Muscle layer of duodenum (tissue), 2 donors: ENCODE data around the gene DCP1A.
A peak's percentile ranks its signal among the peaks of the same experiment; 100 is the strongest.
"Not testable (repeated sequence)": the region's sequence is repeated elsewhere in the genome, so short reads cannot be mapped to it uniquely, and the experiment has no call there.

Experiments used
- H3K27ac ChIP-seq: one replicate; pipeline ENCODE4 v1.7.0; 2013; ENCODE audit warnings: mild to moderate bottlenecking, low read length
- H3K27me3 ChIP-seq: one replicate; pipeline ENCODE4 v1.7.0; 2013; ENCODE audit warnings: low read depth, mild to moderate bottlenecking, control low read depth, low read length
- H3K36me3 ChIP-seq, 2 donors: one replicate each; pipeline ENCODE4 v1.7.0; 2013; ENCODE audit warnings: low read length in 2 of 2, control low read depth in 1 of 2, mild to moderate bottlenecking in 1 of 2; ENCODE audit not compliant: insufficient read depth in 2 of 2, control insufficient read depth in 1 of 2
- H3K4me1 ChIP-seq, 2 donors: one replicate each; pipeline ENCODE4 v1.7.0; 2013; ENCODE audit warnings: low read length in 2 of 2, mild to moderate bottlenecking in 2 of 2, control low read depth in 1 of 2, moderate library complexity in 1 of 2; ENCODE audit not compliant: insufficient read depth in 2 of 2, control insufficient read depth in 1 of 2
- H3K4me3 ChIP-seq, 2 donors: one replicate each; pipeline ENCODE4 v1.7.0; 2013; ENCODE audit warnings: low read length in 2 of 2, low read depth in 1 of 2, mild to moderate bottlenecking in 1 of 2
- H3K9me3 ChIP-seq, 2 donors: one replicate each; pipeline ENCODE4 v1.7.0; 2013; ENCODE audit warnings: low read length in 2 of 2, control low read depth in 1 of 2, mild to moderate bottlenecking in 1 of 2; ENCODE audit not compliant: control insufficient read depth in 1 of 2
- donor health status: healthy.

Gene DCP1A

DNA sequence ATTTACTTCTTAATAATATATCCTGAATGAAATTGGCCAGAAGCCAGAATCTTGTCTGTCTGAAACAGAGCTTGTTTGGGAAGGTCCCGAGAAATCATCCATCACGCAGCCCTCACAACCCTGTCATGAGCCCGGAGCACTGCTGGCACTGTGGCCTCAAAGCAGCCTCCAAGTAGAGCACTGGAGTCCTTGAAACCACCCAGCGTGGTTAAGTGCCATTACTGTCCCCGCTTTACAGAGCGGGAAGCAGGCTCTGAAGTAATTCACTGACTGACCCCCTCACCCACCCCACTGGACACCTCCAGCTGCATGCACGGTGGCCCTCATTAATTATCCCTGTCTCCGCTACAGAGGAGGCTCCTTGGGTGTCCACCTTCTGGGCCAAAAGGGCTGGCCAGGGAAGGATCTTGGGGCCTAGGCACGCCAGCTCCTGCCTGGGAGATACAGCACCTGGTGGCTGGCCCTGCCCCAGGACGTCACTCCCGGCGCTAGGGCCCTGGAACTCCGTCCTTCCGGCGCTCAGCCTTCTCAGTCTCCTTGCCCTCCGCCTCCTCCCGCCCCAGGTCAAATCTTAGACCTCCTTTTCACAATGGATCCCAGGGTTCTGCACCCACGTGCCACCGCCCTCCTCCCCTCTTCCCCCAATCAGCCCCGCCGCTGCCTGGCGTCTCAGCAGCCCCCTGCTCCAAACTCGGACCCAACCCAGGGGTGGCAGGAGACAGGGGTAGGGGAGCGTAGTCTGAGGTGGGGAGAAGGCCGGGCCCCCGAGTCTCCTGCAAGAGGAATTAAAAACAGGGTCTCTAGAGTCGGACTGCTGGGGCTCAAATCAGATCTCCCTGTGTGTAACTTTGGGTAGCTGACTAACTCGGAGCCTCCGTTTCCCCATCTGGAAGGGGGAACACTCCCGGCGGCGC, 92.6 kb downstream of the DCP1A start:
- Histone ChIP-seq H3K4me1 (peaks cover 9 to 58% of the 10 kb centered on the region in 2 donors), H3K9me3 (no peaks in the 10 kb centered on the region), H3K4me3 (peak overlapping the region; percentile 91 to 98), H3K27me3 (no peaks in the 10 kb centered on the region), H3K27ac (peak overlapping the region; percentile 73), H3K36me3 (no peaks in the 10 kb centered on the region)

DNA sequence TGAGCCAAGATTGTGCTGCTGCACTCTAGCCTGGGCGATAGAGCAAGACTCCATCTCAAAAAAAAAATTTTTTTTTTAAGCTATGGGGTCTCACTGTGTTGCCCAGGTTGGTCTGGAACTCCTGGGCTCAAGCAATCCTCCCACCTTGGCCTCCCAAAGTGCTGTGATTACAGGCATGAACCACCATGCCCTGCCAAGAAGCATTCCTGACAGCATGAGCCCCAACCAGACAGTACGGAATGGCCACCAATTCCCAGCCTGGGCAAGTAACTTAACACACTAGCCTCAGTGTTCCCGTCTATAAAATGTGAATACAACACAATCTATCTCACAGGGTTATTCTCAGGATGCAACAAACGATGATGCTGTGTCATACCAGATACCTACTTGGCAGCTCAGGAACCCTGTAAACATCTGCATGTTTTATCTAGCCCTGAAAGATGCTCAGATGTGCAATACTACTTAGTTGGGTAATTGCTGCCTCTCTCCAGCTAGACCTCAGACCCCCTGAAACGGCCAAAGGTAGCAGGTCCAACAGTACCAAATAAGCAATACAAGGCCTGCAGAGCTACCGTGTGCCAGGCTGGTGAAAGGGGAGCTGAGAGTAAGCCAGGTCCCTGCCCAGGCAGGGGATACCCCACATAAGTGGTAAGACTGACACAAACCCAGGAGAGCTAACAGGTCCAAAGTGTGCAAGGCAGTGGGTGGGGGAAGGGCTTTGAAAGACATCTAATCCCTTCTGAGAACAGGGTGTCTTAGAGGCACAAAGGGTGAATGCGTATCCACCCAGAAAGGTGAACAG, 93.4 kb downstream of the DCP1A start:
- peak overlapping the region; percentile 91 to 98 for H3K4me3 ChIP-seq
- peak overlapping the region; percentile 73 for H3K27ac ChIP-seq
- no peaks in the 10 kb centered on the region for H3K27me3 ChIP-seq
- peaks cover 9 to 52% of the 10 kb centered on the region in 2 donors for H3K4me1 ChIP-seq
- no peaks in the 10 kb centered on the region for H3K36me3 ChIP-seq
- H3K9me3 ChIP-seq, result no peaks in the 10 kb centered on the region

GRCh38 chr3:53252947-53253322, 94.4 kb downstream of the DCP1A start:
- H3K27me3 ChIP-seq, H3K9me3 ChIP-seq, H3K27ac ChIP-seq, H3K36me3 ChIP-seq: not testable (repeated sequence)
- peaks cover 9 to 58% of the 10 kb centered on the region in 2 donors for H3K4me1 ChIP-seq
- H3K4me3 ChIP-seq, result peak overlapping the region in 1 of 2 donors; percentile 98

DNA sequence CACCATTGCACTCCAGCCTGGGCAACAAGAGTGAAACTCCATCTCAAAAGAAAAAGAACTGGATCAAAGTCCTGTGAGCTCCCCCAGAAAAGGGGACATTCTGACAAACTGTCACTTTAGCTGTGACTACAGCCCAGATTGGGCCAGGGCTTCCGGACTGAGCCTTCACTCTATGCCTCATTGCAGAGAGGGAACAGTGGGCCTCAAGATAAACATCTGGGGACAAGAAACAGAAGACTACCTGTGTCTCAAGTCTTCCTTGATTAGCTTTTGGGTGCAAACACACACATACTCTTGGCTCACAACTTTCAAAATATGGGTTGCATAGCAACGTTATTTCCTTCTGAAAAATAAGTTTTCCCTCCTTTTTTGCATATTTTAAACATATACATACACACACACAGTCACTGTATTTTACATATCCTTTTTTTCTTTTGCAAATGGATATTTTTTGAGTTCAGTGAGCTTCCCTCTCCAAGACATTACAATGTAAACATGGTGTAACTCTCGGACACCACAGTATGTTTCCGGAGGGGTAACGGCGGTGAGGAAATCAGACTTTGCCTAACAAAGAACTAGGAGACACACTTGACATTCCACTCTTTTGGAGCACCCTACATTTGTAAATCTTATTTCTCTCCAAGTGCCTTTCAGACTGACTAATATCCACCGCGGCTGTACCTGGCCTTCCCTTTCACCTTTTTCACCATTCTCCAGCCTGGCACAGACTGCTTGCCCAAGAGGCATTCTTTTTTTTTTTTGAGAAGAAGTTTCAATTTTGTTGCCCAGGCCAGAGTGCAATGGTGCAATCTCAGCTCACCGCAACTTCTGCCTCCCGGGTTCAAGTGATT, 95.0 kb downstream of the DCP1A start:
- no peaks in the 10 kb centered on the region for H3K27me3 ChIP-seq
- no peak overlapping the region for H3K27ac ChIP-seq
- peaks cover 9 to 58% of the 10 kb centered on the region in 2 donors for H3K4me1 ChIP-seq
- H3K4me3 ChIP-seq, result peak overlapping the region; percentile 37 to 98
- no peaks in the 10 kb centered on the region for H3K36me3 ChIP-seq
- H3K9me3 ChIP-seq, result no peaks in the 10 kb centered on the region

DNA sequence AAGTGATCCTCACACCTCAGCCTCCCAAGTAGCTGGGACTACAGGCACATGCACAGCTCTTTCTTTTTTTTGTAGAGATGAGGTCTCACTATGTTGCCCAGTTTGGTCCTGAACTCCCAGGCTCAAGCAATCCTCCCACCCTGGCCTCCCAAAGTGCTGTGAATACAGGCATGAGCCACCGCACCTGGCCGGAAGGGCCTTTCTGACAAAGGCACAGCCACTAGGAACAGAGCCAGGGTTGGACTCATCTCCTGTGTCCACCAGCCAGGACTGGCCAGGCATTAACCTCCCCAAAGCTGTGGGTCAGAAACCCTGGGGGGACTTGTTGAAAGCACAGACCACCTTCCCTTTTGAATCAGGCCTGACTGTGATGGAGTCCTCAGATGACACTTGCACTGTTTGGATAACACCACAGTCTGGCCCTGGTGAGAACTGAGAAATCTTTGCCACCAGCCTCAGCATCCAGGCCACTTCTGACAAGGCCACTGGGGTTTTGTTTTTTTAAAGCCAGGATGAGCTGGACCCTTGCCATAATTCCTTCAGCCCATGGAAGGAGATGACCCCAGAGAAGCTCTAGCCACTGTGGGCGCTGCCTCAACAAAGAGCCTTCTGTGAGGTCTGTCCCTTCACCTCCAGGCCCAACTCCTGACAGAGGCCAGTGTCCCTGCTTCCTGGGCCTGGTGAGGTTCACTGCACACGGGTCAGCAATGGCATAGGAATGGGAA, 96.3 kb downstream of the DCP1A start:
- Histone ChIP-seq H3K4me3 (peak overlapping the region in 1 of 2 donors; percentile 98), H3K27me3 (no peaks in the 10 kb centered on the region), H3K36me3 (no peaks in the 10 kb centered on the region), H3K9me3 (no peaks in the 10 kb centered on the region), H3K27ac (peak overlapping the region; percentile 16), H3K4me1 (peaks cover 9 to 54% of the 10 kb centered on the region in 2 donors)

DNA sequence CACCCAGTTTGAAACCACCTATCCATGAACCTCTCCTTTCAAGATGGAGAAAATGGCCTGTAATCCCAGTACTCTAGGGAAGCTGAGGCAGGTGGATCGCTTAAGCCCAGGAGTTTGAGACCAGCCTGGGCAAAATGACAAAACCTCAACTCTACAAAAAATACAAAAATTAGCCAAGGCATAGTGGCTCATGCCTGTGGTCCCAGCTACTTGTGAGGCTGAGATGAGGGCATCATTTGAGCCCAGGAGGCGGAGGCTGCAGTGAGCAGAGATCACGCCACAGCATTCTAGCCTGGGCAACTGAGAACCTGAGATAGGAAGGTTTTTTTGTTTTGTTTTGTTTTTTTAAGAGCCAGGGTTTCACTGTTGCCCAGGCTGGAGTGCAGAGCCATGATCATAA, 96.9 kb downstream of the DCP1A start:
- no peaks in the 10 kb centered on the region for H3K9me3 ChIP-seq
- no peaks in the 10 kb centered on the region for H3K27me3 ChIP-seq
- H3K27ac ChIP-seq, result peak overlapping the region; percentile 31
- peaks cover 9 to 53% of the 10 kb centered on the region in 2 donors for H3K4me1 ChIP-seq
- H3K36me3 ChIP-seq, result peaks cover 0 to 4% of the 10 kb centered on the region in 2 donors
- H3K4me3 ChIP-seq, result no peak overlapping the region

GRCh38 chr3:53248161-53248560, 99.2 kb downstream of the DCP1A start:
- no peaks in the 10 kb centered on the region for H3K9me3 ChIP-seq
- no peak overlapping the region for H3K4me3 ChIP-seq
- peaks cover 5 to 54% of the 10 kb centered on the region in 2 donors for H3K4me1 ChIP-seq
- H3K27me3 ChIP-seq, result no peaks in the 10 kb centered on the region
- no peak overlapping the region for H3K27ac ChIP-seq
- peaks cover 0 to 4% of the 10 kb centered on the region in 2 donors for H3K36me3 ChIP-seq

- Histone ChIP-seq H3K4me3 (no peak overlapping the region), H3K27me3 (no peaks in the 10 kb centered on the region), H3K36me3 (peaks cover 0 to 4% of the 10 kb centered on the region in 2 donors), H3K4me1 (peaks cover 5 to 54% of the 10 kb centered on the region in 2 donors), H3K9me3 (no peaks in the 10 kb centered on the region), H3K27ac (no peak overlapping the region)
These were observed 99.7 kb downstream of the DCP1A start for GRCh38 chr3:53247619-53248018.

DNA sequence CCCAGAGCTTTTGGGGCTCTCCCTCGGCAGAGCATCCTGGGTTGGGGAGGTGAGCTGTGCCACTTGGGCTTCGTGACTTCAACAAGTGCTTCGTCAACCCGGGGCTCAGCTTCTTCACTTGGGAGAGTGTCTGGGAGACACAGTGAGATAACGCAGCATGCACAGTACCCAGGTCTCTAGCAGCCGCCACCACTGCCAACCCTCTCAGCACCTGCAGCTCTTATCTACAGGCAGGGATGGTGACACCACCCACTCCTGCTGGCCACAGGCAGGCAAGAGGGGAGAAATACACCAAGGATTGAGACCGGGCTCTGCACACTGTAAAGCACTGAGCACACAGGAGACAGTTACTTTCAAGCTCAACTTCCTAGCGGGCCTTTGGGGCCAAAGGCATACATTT, 103.1 kb downstream of the DCP1A start:
- H3K27ac ChIP-seq, result no peak overlapping the region
- H3K9me3 ChIP-seq, result no peaks in the 10 kb centered on the region
- H3K27me3 ChIP-seq, result no peaks in the 10 kb centered on the region
- peaks cover 0 to 29% of the 10 kb centered on the region in 2 donors for H3K4me1 ChIP-seq
- H3K36me3 ChIP-seq, result peaks cover 20 to 31% of the 10 kb centered on the region in 2 donors
- no peak overlapping the region for H3K4me3 ChIP-seq

- no peaks in the 10 kb centered on the region for H3K27me3 ChIP-seq
- H3K4me3 ChIP-seq, result no peak overlapping the region
- peaks cover 0 to 28% of the 10 kb centered on the region in 2 donors for H3K4me1 ChIP-seq
- no peak overlapping the region for H3K27ac ChIP-seq
- peaks cover 20 to 35% of the 10 kb centered on the region in 2 donors for H3K36me3 ChIP-seq
- no peaks in the 10 kb centered on the region for H3K9me3 ChIP-seq
These were observed 103.6 kb downstream of the DCP1A start for GRCh38 chr3:53243785-53244184.
